ENCODE measurements around the gene TMOD3.

DNA sequence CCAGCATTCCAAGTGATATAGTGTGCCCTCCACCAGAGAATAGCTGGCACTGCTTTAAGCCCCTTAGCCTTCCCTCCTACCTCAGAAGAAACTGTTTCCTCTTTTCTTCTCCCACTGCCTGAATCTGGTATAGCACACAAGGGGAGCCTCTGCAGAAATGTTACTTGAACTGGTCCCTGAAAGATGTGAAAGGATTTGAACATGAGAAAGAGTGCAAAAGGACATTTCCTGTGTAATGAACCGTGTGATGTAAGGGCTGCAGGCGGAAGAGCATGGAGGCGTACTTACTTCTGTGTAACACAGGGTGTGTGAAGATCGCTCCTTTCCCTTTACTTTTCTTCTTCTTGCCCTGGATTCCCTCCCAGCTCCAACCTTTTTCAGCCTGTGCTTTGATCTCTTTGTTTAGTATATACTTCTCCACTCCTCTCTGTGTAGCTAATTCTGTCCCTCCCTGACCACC lies 8.4 kb downstream of the TMOD3 start:
- TF ChIP-seq, protein P1, sequence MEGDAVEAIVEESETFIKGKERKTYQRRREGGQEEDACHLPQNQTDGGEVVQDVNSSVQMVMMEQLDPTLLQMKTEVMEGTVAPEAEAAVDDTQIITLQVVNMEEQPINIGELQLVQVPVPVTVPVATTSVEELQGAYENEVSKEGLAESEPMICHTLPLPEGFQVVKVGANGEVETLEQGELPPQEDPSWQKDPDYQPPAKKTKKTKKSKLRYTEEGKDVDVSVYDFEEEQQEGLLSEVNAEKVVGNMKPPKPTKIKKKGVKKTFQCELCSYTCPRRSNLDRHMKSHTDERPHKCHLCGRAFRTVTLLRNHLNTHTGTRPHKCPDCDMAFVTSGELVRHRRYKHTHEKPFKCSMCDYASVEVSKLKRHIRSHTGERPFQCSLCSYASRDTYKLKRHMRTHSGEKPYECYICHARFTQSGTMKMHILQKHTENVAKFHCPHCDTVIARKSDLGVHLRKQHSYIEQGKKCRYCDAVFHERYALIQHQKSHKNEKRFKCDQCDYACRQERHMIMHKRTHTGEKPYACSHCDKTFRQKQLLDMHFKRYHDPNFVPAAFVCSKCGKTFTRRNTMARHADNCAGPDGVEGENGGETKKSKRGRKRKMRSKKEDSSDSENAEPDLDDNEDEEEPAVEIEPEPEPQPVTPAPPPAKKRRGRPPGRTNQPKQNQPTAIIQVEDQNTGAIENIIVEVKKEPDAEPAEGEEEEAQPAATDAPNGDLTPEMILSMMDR (IDR thresholded peaks at IDR 0.05): no peak
- TF ChIP-seq, protein P2, sequence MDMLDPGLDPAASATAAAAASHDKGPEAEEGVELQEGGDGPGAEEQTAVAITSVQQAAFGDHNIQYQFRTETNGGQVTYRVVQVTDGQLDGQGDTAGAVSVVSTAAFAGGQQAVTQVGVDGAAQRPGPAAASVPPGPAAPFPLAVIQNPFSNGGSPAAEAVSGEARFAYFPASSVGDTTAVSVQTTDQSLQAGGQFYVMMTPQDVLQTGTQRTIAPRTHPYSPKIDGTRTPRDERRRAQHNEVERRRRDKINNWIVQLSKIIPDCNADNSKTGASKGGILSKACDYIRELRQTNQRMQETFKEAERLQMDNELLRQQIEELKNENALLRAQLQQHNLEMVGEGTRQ (IDR thresholded peaks at IDR 0.05): peak; percentile 15; the same call in 1 of the 2 replicates
- TF ChIP-seq, protein P3, sequence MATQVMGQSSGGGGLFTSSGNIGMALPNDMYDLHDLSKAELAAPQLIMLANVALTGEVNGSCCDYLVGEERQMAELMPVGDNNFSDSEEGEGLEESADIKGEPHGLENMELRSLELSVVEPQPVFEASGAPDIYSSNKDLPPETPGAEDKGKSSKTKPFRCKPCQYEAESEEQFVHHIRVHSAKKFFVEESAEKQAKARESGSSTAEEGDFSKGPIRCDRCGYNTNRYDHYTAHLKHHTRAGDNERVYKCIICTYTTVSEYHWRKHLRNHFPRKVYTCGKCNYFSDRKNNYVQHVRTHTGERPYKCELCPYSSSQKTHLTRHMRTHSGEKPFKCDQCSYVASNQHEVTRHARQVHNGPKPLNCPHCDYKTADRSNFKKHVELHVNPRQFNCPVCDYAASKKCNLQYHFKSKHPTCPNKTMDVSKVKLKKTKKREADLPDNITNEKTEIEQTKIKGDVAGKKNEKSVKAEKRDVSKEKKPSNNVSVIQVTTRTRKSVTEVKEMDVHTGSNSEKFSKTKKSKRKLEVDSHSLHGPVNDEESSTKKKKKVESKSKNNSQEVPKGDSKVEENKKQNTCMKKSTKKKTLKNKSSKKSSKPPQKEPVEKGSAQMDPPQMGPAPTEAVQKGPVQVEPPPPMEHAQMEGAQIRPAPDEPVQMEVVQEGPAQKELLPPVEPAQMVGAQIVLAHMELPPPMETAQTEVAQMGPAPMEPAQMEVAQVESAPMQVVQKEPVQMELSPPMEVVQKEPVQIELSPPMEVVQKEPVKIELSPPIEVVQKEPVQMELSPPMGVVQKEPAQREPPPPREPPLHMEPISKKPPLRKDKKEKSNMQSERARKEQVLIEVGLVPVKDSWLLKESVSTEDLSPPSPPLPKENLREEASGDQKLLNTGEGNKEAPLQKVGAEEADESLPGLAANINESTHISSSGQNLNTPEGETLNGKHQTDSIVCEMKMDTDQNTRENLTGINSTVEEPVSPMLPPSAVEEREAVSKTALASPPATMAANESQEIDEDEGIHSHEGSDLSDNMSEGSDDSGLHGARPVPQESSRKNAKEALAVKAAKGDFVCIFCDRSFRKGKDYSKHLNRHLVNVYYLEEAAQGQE (IDR thresholded peaks at IDR 0.05): no peak
